ENCODE results near the gene TRMT11. TPM values are rescaled to one million over a fixed set of nuclear protein-coding genes. Genes with fewer than 3 reads are reported as not detected.

TRMT11 gene
- total and polyA plus RNA-seq, 2 of the 13 experiments (the other 11 are each of a cell fraction or from before 2014, with no cell fraction given): 42.2 to 81.9 TPM

DNA sequence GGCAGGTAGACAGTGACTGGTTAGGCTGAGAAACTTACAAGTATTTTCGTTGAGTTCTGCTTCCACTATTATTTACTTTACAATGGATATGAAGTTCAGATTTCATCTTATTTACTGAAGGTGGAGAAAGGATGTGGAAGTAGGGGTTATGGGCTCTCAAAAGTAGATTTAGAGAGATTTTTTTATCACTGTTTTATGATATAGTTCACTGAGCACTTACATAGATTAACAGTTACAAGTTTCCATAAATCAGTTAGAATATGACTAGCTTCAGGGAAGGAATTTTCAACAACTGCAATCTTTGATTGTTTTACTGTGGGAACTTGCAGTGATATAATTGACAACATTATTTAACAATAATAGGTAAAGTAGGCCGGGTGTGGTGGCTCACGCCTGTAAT is 7.2 kb upstream of the TRMT11 start:
- TF ChIP-seq ZNF317 (CRISPR knock-in tag; IDR thresholded peaks at IDR 0.05) (no peak), SATB2 (CRISPR knock-in tag; IDR thresholded peaks at IDR 0.05) (no peak), GLI4 (CRISPR knock-in tag; IDR thresholded peaks at IDR 0.05; ENCODE audit: borderline replicate concordance) (no peak), ARID2 (CRISPR knock-in tag; IDR thresholded peaks at IDR 0.05; ENCODE audit: borderline replicate concordance) (no peak), ZNF225 (CRISPR knock-in tag; IDR thresholded peaks at IDR 0.05) (no peak), ZNF143 (CRISPR knock-in tag; IDR thresholded peaks at IDR 0.05) (no peak), ZNF331 (CRISPR knock-in tag; IDR thresholded peaks at IDR 0.05) (no peak), ETV5 (CRISPR knock-in tag; IDR thresholded peaks at IDR 0.05; ENCODE audit: borderline replicate concordance) (no peak)
- TF ChIP-seq, protein P1, sequence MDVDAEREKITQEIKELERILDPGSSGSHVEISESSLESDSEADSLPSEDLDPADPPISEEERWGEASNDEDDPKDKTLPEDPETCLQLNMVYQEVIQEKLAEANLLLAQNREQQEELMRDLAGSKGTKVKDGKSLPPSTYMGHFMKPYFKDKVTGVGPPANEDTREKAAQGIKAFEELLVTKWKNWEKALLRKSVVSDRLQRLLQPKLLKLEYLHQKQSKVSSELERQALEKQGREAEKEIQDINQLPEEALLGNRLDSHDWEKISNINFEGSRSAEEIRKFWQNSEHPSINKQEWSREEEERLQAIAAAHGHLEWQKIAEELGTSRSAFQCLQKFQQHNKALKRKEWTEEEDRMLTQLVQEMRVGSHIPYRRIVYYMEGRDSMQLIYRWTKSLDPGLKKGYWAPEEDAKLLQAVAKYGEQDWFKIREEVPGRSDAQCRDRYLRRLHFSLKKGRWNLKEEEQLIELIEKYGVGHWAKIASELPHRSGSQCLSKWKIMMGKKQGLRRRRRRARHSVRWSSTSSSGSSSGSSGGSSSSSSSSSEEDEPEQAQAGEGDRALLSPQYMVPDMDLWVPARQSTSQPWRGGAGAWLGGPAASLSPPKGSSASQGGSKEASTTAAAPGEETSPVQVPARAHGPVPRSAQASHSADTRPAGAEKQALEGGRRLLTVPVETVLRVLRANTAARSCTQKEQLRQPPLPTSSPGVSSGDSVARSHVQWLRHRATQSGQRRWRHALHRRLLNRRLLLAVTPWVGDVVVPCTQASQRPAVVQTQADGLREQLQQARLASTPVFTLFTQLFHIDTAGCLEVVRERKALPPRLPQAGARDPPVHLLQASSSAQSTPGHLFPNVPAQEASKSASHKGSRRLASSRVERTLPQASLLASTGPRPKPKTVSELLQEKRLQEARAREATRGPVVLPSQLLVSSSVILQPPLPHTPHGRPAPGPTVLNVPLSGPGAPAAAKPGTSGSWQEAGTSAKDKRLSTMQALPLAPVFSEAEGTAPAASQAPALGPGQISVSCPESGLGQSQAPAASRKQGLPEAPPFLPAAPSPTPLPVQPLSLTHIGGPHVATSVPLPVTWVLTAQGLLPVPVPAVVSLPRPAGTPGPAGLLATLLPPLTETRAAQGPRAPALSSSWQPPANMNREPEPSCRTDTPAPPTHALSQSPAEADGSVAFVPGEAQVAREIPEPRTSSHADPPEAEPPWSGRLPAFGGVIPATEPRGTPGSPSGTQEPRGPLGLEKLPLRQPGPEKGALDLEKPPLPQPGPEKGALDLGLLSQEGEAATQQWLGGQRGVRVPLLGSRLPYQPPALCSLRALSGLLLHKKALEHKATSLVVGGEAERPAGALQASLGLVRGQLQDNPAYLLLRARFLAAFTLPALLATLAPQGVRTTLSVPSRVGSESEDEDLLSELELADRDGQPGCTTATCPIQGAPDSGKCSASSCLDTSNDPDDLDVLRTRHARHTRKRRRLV (CRISPR knock-in tag; IDR thresholded peaks at IDR 0.05): no peak
- TF ChIP-seq, protein P2, sequence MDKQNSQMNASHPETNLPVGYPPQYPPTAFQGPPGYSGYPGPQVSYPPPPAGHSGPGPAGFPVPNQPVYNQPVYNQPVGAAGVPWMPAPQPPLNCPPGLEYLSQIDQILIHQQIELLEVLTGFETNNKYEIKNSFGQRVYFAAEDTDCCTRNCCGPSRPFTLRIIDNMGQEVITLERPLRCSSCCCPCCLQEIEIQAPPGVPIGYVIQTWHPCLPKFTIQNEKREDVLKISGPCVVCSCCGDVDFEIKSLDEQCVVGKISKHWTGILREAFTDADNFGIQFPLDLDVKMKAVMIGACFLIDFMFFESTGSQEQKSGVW (CRISPR knock-in tag; IDR thresholded peaks at IDR 0.05; ENCODE audit: borderline replicate concordance): no peak
- ChIA-PET POLR2A (no interaction called here), CTCF (ENCODE audit: low intra/inter-chr PET ratio, low total read pairs) (no interaction called here)
- no TSS peak for BruUV-seq (replicated peaks)
- in situ Hi-C loops (cut with HindIII; ENCODE audit: extremely low pct_ligation_motif_present, low pct_unique_long_range_greater_than_20kb) (no loop called here), intact Hi-C loops (cut with micrococcal nuclease; ENCODE audit: unreplicated experiment) (no loop called here)
- no peaks in the 10 kb centered on the region for H3K79me2 ChIP-seq (ENCODE audit: insufficient read depth, low read length)
- no peak overlapping the region for H3K4me3 ChIP-seq (replicated peaks in 1 of 3; ENCODE audit: insufficient read depth in 1 of 3, low read depth in 2 of 3, low read length in 3 of 3)
- H3K27ac ChIP-seq (ENCODE audit: extremely low read length, insufficient read depth, low read length): no peak overlapping the region
- 87% methylated on average over 3 of the region's 3 CpGs for WGBS (ENCODE audit: low lambda C conversion rate)
- no peak overlapping the region for H3K4me2 ChIP-seq (ENCODE audit: low read depth, low read length)
- H3K4me1 ChIP-seq (ENCODE audit: insufficient read depth, low read length): peaks cover 2% of the 10 kb centered on the region; the same call in 1 of the 2 replicates
- H3K27me3 ChIP-seq (ENCODE audit: control insufficient read depth in 1 of 2, insufficient read depth in 2 of 2, low read length in 2 of 2): no peaks in the 10 kb centered on the region
- DNase-seq (ENCODE audit: low spot score) (no peak), ATAC-seq (no peak), FAIRE-seq (no peak)
- H3K9ac ChIP-seq (ENCODE audit: insufficient read depth, low read depth, low read length): no peak overlapping the region
- no peak overlapping the region for H2AFZ ChIP-seq (ENCODE audit: low read length)
- H3K36me3 ChIP-seq (replicated peaks in 1 of 2; ENCODE audit: control insufficient read depth in 1 of 2, insufficient read depth in 2 of 2, low read length in 2 of 2): peaks cover 0 to 13% of the 10 kb centered on the region in 2 experiments; a peak in 3 of 5 replicates
- no peaks in the 10 kb centered on the region for H3K9me3 ChIP-seq (ENCODE audit: low read length)
- H4K20me1 ChIP-seq (ENCODE audit: insufficient read depth, low read length): no peaks in the 10 kb centered on the region

Data from HepG2 (cell line).